ENCODE data around the gene ITFG2. TPM values are rescaled to one million over a fixed set of nuclear protein-coding genes. Genes with fewer than 3 reads are reported as not detected.
"Not testable (repeated sequence)": the region's sequence is repeated elsewhere in the genome, so short reads cannot be mapped to it uniquely, and the experiment has no call there.

ITFG2 gene
- 51.9 and 54.4 TPM in 2 replicates for total RNA-seq

GRCh38 chr12:2812290-2813213, at the start of gene ITFG2:
ITFG2 (plus strand) TSS chr12:2812668; CDS start chr12:2812761, 93 bp downstream.
- intact Hi-C loops (cut with micrococcal nuclease), result loop anchor here (1.0 to 5.0 kb wide), 5 partner anchors 18 to 129 kb away; partner anchors contain the start of genes FKBP4, FOXM1, RHNO1 and TULP3

DNA sequence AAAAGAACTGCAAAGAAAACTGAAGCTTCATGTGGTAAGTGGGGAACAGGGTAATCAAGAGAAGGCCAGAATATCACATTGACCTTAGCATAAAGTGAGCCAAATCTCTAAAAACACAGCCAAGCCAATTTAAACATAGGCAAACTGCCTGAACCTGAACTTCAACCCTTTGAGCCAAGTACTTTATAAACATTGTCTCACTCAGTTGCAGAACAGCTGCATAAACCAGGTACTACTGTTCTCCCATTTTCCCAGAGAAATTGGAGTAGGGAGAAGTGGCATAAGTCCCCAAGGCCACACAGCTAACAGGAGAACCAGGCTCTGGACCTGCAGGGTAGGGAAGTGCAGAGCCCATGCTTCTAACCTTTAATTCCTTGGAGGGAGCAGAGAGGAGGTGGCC, 48.1 kb upstream of the ITFG2 start:
- intact Hi-C loops (cut with micrococcal nuclease), result no loop called here

DNA sequence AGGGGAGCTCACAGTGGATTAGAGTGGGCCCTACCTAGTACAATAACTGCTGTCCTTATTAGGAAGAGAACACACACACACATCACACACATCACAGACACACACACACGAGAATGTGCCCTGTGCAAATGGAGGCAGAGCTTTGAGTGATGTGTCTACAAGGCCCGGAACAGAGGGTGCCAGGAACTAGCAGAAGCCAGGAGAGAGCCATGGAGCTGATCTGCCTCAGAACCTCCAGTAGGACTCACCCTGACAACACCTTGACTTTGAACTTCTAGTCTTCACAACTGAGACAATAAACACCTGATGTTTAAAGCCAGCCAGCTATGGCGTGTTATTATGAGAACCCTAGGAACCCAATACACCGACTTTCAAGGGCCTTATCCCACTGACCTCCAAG, 47.4 kb upstream of the ITFG2 start:
- intact Hi-C loops (cut with micrococcal nuclease), result no loop called here

- intact Hi-C loops (cut with micrococcal nuclease), result no loop called here
These were observed 46.9 kb upstream of the ITFG2 start for GRCh38 chr12:2765608-2766007.

- intact Hi-C loops (cut with micrococcal nuclease), result no loop called here
These were observed 44.1 kb upstream of the ITFG2 start for GRCh38 chr12:2768224-2768961.

- intact Hi-C loops (cut with micrococcal nuclease), result no loop called here
These were observed 42.5 kb upstream of the ITFG2 start for GRCh38 chr12:2769866-2770533.

DNA sequence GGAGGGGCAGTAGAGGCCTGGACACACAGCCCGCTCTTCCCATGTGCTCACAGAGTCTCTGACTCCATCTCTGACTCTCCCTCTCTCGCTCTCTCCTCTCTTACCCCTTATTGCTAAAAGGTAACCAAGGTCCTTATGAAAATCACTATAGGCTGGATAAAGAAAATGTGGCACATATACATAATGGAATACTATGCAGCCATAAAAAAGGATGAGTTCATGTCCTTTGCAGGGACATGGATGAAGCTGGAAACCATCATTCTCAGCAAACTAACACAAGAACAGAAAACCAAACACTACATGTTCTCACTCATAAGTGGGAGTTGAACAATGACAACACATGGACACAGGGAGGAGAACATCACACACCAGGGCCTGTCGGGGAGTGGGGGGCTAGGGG, 41.9 kb upstream of the ITFG2 start:
- intact Hi-C loops (cut with micrococcal nuclease), result not testable (repeated sequence)

GRCh38 chr12:2772370-2772769, 40.1 kb upstream of the ITFG2 start:
- intact Hi-C loops (cut with micrococcal nuclease), result no loop called here

- intact Hi-C loops (cut with micrococcal nuclease), result no loop called here
These were observed 39.1 kb upstream of the ITFG2 start for GRCh38 chr12:2773199-2773875.

DNA sequence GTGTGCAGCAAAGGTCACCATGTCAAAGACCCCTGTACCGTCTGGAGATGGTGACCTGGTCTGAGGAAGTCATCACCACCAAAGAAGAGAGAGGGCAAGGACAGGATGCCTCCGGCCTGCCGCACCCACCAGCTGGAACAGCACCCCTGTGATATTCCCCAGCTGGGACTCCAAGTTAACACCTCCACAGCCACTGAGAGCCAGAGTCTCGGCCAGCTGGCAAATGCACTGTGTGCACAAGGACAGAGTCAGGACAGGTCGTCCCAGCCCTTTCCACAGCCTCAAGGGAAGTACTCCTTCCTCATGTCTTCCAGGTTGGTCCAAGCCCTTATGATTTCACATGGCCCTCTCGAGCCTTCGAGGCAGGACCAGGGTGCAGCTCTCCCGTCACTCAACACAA, 37.0 kb upstream of the ITFG2 start:
- intact Hi-C loops (cut with micrococcal nuclease), result no loop called here

GRCh38 chr12:2776129-2776806, 36.2 kb upstream of the ITFG2 start:
- intact Hi-C loops (cut with micrococcal nuclease), result no loop called here

- intact Hi-C loops (cut with micrococcal nuclease), result no loop called here
These were observed 33.2 kb upstream of the ITFG2 start for GRCh38 chr12:2779281-2779680.

- intact Hi-C loops (cut with micrococcal nuclease), result loop anchor here (1.0 kb wide), 1 partner anchor 101 kb away; no protein-coding TSS in a partner anchor
These were observed 28.4 kb upstream of the ITFG2 start for GRCh38 chr12:2783936-2784600.

- intact Hi-C loops (cut with micrococcal nuclease), result no loop called here
These were observed 27.5 kb upstream of the ITFG2 start for GRCh38 chr12:2785017-2785416.

DNA sequence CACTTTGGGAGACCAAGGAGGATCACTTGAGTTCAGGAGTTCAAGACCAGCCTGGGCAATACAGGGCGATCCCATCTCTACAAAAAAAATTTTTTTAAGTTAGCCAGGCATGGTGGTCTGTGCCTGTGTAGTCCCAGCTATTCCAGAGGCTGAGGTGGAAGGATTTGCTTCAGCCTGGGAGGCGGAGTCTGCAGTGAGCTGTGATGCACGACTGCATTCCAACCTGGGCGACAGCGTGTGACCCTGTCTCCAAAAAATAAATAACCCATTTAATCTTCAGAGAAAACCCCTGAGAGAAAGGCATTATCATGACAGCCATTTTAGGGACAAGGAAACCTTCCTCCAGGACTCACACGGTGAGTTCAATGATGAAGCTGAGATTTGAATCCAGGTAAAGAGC, 21.4 kb upstream of the ITFG2 start:
- intact Hi-C loops (cut with micrococcal nuclease), result no loop called here

DNA sequence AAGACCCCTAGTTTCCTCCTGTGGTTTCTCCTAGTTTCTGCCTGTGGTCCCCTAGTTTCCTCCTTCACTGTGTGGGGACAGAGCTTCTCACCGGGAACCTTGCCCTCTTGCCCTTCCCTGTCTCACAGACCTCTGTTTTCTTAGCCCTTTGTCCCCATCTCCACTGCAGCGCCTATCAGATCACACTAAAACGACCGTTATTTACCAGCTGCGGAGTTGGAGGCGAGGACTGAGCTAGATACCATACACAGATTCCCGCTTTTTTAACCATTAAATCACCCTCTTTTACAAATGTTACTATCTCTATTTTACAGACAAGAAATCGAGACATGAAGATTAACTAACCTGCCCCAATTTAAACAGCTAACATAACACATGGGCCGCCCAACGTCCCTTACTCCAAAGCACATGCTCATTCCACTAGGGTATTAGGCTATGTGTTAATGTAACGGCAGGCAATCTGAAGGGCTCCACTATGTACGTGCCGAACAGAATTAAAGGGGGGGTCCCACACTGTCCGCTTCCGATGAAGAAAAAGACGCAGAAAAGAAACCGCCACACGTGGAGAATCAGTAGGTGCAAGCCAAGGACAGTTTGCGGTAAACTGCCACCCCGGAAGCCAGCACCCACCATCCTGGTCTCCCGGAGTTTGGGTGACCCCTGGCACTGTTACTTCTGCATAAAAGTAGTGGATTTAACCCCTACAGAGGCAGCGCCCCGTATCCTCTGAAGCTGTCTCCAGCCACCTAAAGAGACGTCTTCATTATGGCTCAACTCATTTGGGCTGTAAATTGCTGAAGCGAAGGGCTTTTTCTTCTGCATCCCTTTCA, 19.6 kb upstream of the ITFG2 start:
- intact Hi-C loops (cut with micrococcal nuclease), result no loop called here

- intact Hi-C loops (cut with micrococcal nuclease), result no loop called here
These were observed 18.9 kb upstream of the ITFG2 start for GRCh38 chr12:2793561-2793960.

DNA sequence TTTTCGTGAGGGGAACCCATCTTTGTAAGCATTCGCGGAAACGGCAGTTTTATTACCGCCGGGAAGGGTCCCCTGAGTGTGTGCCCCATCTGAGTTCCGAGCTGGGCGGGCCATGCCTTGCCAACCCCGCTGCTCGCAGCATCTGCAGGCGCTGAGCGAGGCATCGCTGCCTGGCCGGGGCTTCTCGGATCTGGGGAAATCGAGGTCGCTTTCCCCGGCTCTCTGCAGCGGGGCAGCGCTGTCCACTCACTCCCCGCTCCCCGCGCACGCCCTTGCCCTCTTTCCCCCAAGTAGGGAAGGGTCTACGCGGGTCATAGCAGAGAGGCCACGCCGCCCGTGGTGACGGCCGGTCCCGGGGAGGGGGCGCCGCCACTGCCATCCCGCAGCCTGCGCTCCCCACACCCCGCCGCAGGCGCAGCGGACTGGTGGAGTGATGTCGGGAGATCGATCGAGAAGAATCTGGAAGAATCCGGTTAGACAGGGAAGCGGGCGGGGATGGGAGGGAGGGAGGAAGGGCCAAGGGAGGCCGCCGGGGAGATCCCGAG, 18.2 kb upstream of the ITFG2 start:
- intact Hi-C loops (cut with micrococcal nuclease), result loop anchor here (1.0 kb wide), 2 partner anchors 18 to 103 kb away; partner anchors contain the start of gene ITFG2

Data from T-helper 2 cell treated with Interferon-gamma antibody and Interleukin-4, amounts not matched to agents 100 ng/mL and 5 ng/mL, for 36 hours (primary cell).